Panc1 (cell line): Measurements from ENCODE around the gene MDN1. TPM values are rescaled to one million over a fixed set of nuclear protein-coding genes. Genes with fewer than 3 reads are reported as not detected.

Experiments
- ATAC-seq: fragments of 200-7000 bp; cut with Tn5 transposase; 2 replicates; pipeline ENCODE4 v1.9.1; 2020; ENCODE audit warnings: mild to moderate bottlenecking, moderate library complexity
- BruUV-seq: library from RNA; stranded (reverse); fragments of 400-500 nt; replicated peaks from 2 replicates; lab custom pipeline; 2021; lab: Mats Ljungman, UMichigan
- CTCF ChIA-PET: fragments of 300-600 bp; sonication (Branson Sonifier 250); formaldehyde crosslinking; loops from one replicate; lab custom pipeline; 2022; ENCODE audit warnings: antibody characterized with exemption; lab: Charles Lee
- POLR2A ChIA-PET: fragments of 300-600 bp; sonication (Branson Sonifier 250); formaldehyde crosslinking; loops from one replicate; lab custom pipeline; 2022; ENCODE audit warnings: antibody characterized with exemption; lab: Charles Lee
- DNase-seq: peaks from one replicate; pipeline ENCODE4 v3.0.0-alpha.2; 2010; ENCODE audit warnings: low read depth, low spot score
- H3K27ac ChIP-seq: 2 replicates; pipeline ENCODE4 v1.5.1; 2011; ENCODE audit warnings: mild to moderate bottlenecking, low read length, inconsistent platforms
- H3K27me3 ChIP-seq: fragments of 200-500 bp; sonication (Bioruptor generic); 2 replicates; pipeline ENCODE4 v1.6.0; 2014; ENCODE audit warnings: low read length, inconsistent platforms; ENCODE audit not compliant: control insufficient read depth, insufficient read depth
- H3K36me3 ChIP-seq: fragments of 200-500 bp; sonication (Bioruptor generic); 2 replicates; pipeline ENCODE4 v1.5.1; 2014; ENCODE audit warnings: inconsistent platforms, mild to moderate bottlenecking, low read length, moderate library complexity; ENCODE audit not compliant: control insufficient read depth, insufficient read depth
- H3K4me1 ChIP-seq: 2 replicates; pipeline ENCODE4 v1.5.1; 2011; ENCODE audit warnings: inconsistent platforms, mild to moderate bottlenecking, low read length, moderate library complexity; ENCODE audit not compliant: control insufficient read depth, insufficient read depth
- H3K4me3 ChIP-seq, 2 experiments: 2 replicates each; pipeline ENCODE4 v1.5.1; 2011 to 2012; ENCODE audit warnings: low read depth in 2 of 2, low read length in 2 of 2, mild to moderate bottlenecking in 2 of 2, inconsistent platforms in 1 of 2, moderate library complexity in 1 of 2
- H3K9me3 ChIP-seq: fragments of 200-500 bp; sonication (Bioruptor generic); 2 replicates; pipeline ENCODE4 v1.5.1; 2014; ENCODE audit warnings: low read depth, mild to moderate bottlenecking, inconsistent platforms, low read length, moderate library complexity; ENCODE audit not compliant: control insufficient read depth, insufficient read depth
- POLR2AphosphoS5 ChIP-seq: IDR thresholded peaks from 2 replicates; pipeline ENCODE4 v1.6.1; 2012; ENCODE audit warnings: mild to moderate bottlenecking, low read depth, low read length, moderate library complexity
- REST ChIP-seq, 2 experiments: IDR thresholded peaks; 2 replicates each; pipeline ENCODE4 v1.6.1; 2011 to 2012; ENCODE audit warnings: low read depth in 2 of 2, control low read depth in 1 of 2, low read length in 1 of 2, mild to moderate bottlenecking in 1 of 2, moderate library complexity in 1 of 2; ENCODE audit not compliant: insufficient read depth in 1 of 2
- SIN3A ChIP-seq: IDR thresholded peaks from 2 replicates; pipeline ENCODE4 v1.6.1; 2012; ENCODE audit warnings: low read depth, mild to moderate bottlenecking, low read length, moderate library complexity, borderline replicate concordance; ENCODE audit not compliant: insufficient read depth
- TCF7L2 ChIP-seq: IDR thresholded peaks from 2 replicates; pipeline ENCODE4 v1.6.1; 2011; ENCODE audit warnings: mild to moderate bottlenecking, low read depth, low read length, inconsistent platforms
- in situ Hi-C: cut with HindIII; loops from 2 replicates; pipeline ENCODE4 v1.10.0; 2016; ENCODE audit warnings: low sequenced_read_pairs, low pct_unique_long_range_greater_than_20kb
- intact Hi-C: fragments of 100-400 bp; cut with micrococcal nuclease; formaldehyde crosslinking; loops from one replicate; pipeline ENCODE4 v1.10.0; 2022; ENCODE audit not compliant: unreplicated experiment
- total RNA-seq: library from RNA; stranded (reverse); gene quantifications from one replicate; pipeline ENCODE4 v1.2.1, GENCODE V29; 2021; ENCODE audit not compliant: unreplicated experiment
- TF ChIP-seq, protein P1 (sequence below): fragments of 450-650 bp; IDR thresholded peaks from 2 replicates; pipeline ENCODE4 v1.5.1; 2017; ENCODE audit warnings: mild to moderate bottlenecking

The MDN1 gene
- total RNA-seq, 1 experiment from 2014 or later: 47.8 TPM

DNA sequence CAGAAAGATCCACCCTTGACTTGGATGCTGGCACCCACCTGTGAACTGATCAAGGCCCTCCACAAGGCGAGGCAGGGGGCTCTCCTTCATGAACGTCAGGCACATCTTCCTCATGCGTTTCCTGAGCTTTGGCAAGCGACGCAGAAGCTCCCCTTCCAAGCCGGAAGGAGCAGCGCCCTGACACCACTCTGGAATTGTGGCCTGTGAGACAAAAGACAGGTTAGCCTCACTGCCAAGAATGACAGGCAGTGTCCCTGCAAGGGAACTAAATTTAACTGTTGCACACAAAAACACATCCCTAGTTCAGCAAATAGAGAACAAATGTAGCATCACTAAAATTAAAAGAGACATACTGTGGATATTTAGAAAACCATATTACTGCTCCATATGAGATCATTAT is 139.0 kb downstream of the MDN1 start:
- intact Hi-C loops (no loop called here), in situ Hi-C loops (no loop called here)
- ChIA-PET CTCF (no interaction called here), POLR2A (no interaction called here)
- H3K4me1 ChIP-seq: no peaks in the 10 kb centered on the region
- no peaks in the 10 kb centered on the region for H3K27me3 ChIP-seq
- no peaks in the 10 kb centered on the region for H3K9me3 ChIP-seq
- BruUV-seq: no TSS peak
- TF ChIP-seq TCF7L2: no peak
- TF ChIP-seq, protein P1, sequence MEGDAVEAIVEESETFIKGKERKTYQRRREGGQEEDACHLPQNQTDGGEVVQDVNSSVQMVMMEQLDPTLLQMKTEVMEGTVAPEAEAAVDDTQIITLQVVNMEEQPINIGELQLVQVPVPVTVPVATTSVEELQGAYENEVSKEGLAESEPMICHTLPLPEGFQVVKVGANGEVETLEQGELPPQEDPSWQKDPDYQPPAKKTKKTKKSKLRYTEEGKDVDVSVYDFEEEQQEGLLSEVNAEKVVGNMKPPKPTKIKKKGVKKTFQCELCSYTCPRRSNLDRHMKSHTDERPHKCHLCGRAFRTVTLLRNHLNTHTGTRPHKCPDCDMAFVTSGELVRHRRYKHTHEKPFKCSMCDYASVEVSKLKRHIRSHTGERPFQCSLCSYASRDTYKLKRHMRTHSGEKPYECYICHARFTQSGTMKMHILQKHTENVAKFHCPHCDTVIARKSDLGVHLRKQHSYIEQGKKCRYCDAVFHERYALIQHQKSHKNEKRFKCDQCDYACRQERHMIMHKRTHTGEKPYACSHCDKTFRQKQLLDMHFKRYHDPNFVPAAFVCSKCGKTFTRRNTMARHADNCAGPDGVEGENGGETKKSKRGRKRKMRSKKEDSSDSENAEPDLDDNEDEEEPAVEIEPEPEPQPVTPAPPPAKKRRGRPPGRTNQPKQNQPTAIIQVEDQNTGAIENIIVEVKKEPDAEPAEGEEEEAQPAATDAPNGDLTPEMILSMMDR: no peak
- TF ChIP-seq REST (IDR thresholded peaks at IDR 0.05; ENCODE audit: insufficient read depth in 1 of 2, low read depth in 2 of 2, low read length in 1 of 2): no peak
- TF ChIP-seq SIN3A: no peak
- no peak for TF ChIP-seq POLR2AphosphoS5
- DNase-seq: no peak
- H3K36me3 ChIP-seq: peaks cover 27% of the 10 kb centered on the region
- no peak for ATAC-seq
- H3K27ac ChIP-seq: no peak overlapping the region
- H3K4me3 ChIP-seq: no peak overlapping the region

DNA sequence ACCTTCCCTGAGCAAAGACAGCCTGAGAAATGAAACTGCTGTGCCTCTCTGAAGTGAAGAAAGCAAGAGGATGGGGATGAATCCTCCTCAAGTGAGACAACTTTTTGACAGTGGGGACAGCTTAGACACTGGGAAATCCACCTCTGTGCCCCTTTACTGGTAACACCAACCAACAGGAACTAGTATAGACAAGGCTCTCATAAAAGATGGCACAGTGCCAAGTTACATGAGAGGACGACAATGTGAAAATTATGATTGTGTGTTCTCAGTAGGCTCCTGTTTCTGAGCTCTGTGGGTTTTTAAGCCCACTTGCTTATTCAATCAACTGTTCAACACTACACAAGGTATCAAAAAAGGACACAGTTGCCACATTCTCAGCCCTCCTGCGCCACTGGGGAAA is 139.4 kb downstream of the MDN1 start:
- ChIA-PET CTCF (no interaction called here), POLR2A (no interaction called here)

GRCh38 chr6:89679215-89680120 is 140.1 kb downstream of the MDN1 start:
- TF ChIP-seq REST (IDR thresholded peaks at IDR 0.05; ENCODE audit: insufficient read depth in 1 of 2, low read depth in 2 of 2, low read length in 1 of 2): no peak
- TF ChIP-seq, protein P1: no peak
- Histone ChIP-seq H3K4me1 (no peaks in the 10 kb centered on the region), H3K27ac (no peak overlapping the region), H3K4me3 (no peak overlapping the region), H3K27me3 (no peaks in the 10 kb centered on the region), H3K9me3 (no peaks in the 10 kb centered on the region), H3K36me3 (peaks cover 22% of the 10 kb centered on the region)
- ChIA-PET CTCF (no interaction called here), POLR2A (no interaction called here)
- intact Hi-C loops (no loop called here), in situ Hi-C loops (no loop called here)
- DNase-seq: no peak
- no peak for ATAC-seq
- BruUV-seq: no TSS peak

More for the DNA sequence above, 139.4 kb downstream of the MDN1 start:
- no peak for ATAC-seq
- no peak overlapping the region for H3K4me3 ChIP-seq
- BruUV-seq: no TSS peak
- no peaks in the 10 kb centered on the region for H3K4me1 ChIP-seq
- H3K27me3 ChIP-seq: no peaks in the 10 kb centered on the region
- DNase-seq: no peak
- no peaks in the 10 kb centered on the region for H3K9me3 ChIP-seq
- H3K27ac ChIP-seq: no peak overlapping the region
- TF ChIP-seq POLR2AphosphoS5: no peak
- in situ Hi-C loops (no loop called here), intact Hi-C loops (no loop called here)
- H3K36me3 ChIP-seq: peaks cover 24% of the 10 kb centered on the region
